Keratinocyte (primary cell): Measurements from ENCODE around the gene SLC38A3. TPM values are rescaled to one million over a fixed set of nuclear protein-coding genes. Genes with fewer than 3 reads are reported as not detected.

ENCODE experiments used
- DNase-seq: peaks from one replicate; pipeline ENCODE4 v3.0.0-alpha.2; 2011; ENCODE audit warnings: low read depth, missing footprints, low spot score
- FAIRE-seq: peaks from 2 replicates; lab custom pipeline; 2011; peaks lifted over from hg19 to GRCh38; lab: Jason Lieb, UNC
- H2AFZ ChIP-seq: 2 replicates; pipeline ENCODE4 v1.6.0; 2012; ENCODE audit warnings: low read length, control low read depth, inconsistent platforms; ENCODE audit not compliant: control insufficient read depth
- H3K27ac ChIP-seq: 2 replicates; pipeline ENCODE4 v1.5.1; 2011; ENCODE audit warnings: low read length; ENCODE audit not compliant: control insufficient read depth, insufficient read depth
- H3K27me3 ChIP-seq: 3 replicates; pipeline ENCODE4 v1.6.0; 2011; ENCODE audit warnings: low read length; ENCODE audit not compliant: control insufficient read depth, insufficient read depth; ENCODE audit errors: extremely low read depth
- H3K36me3 ChIP-seq, 2 experiments: 2 replicates in 1 of 2; 3 replicates in 1 of 2; pipeline ENCODE4 v1.5.1; 2011; ENCODE audit warnings: low read length in 2 of 2, mild to moderate bottlenecking in 1 of 2; ENCODE audit not compliant: control insufficient read depth in 2 of 2, insufficient read depth in 2 of 2; ENCODE audit errors: extremely low read depth in 1 of 2
- H3K4me1 ChIP-seq: 3 replicates; pipeline ENCODE4 v1.5.1; 2011; ENCODE audit warnings: low read length; ENCODE audit not compliant: control insufficient read depth, insufficient read depth; ENCODE audit errors: extremely low read depth
- H3K4me2 ChIP-seq: 3 replicates; pipeline ENCODE4 v1.6.0; 2011; ENCODE audit warnings: low read depth, low read length; ENCODE audit not compliant: control insufficient read depth, insufficient read depth; ENCODE audit errors: extremely low read depth
- H3K4me3 ChIP-seq, 3 experiments: fragments of 200-600 bp in 1 of 3; sonication (generic) in 1 of 3; 2 replicates in 2 of 3; 3 replicates in 1 of 3; pipeline ENCODE4 v1.5.1; 2011 to 2016; ENCODE audit warnings: low read length in 3 of 3, mild to moderate bottlenecking in 3 of 3, control low read depth in 2 of 3, inconsistent platforms in 1 of 3, low read depth in 1 of 3, mixed read lengths in 1 of 3, mixed run types in 1 of 3, moderate library complexity in 1 of 3; ENCODE audit not compliant: control insufficient read depth in 2 of 3, insufficient read depth in 2 of 3; ENCODE audit errors: extremely low read depth in 1 of 3
- H3K79me2 ChIP-seq: 2 replicates; pipeline ENCODE4 v1.6.0; 2012; ENCODE audit warnings: low read length; ENCODE audit not compliant: control insufficient read depth, insufficient read depth
- H3K9ac ChIP-seq: 3 replicates; pipeline ENCODE4 v1.6.0; 2011; ENCODE audit warnings: low read length; ENCODE audit not compliant: control insufficient read depth, insufficient read depth; ENCODE audit errors: extremely low read depth
- H3K9me1 ChIP-seq: 3 replicates; pipeline ENCODE4 v1.6.0; 2011; ENCODE audit warnings: low read length; ENCODE audit not compliant: control insufficient read depth, insufficient read depth; ENCODE audit errors: extremely low read depth
- H3K9me3 ChIP-seq: 2 replicates; pipeline ENCODE4 v1.5.1; 2012; ENCODE audit warnings: low read depth, low read length; ENCODE audit not compliant: control insufficient read depth
- H4K20me1 ChIP-seq: 3 replicates; pipeline ENCODE4 v1.6.0; 2011; ENCODE audit warnings: low read length; ENCODE audit not compliant: control insufficient read depth, insufficient read depth; ENCODE audit errors: extremely low read depth
- EZH2 ChIP-seq: IDR thresholded peaks from one replicate; pipeline ENCODE4 v1.6.1; 2012; ENCODE audit warnings: inconsistent platforms, mild to moderate bottlenecking, low read length, moderate library complexity
- dilution Hi-C: fragments of 300-500 bp; cut with MboI; formaldehyde crosslinking; loops from one replicate; pipeline ENCODE4 v1.7.0; 2020; ENCODE audit warnings: low sequenced_read_pairs; ENCODE audit not compliant: extremely low pct_ligation_motif_present
- polyA plus RNA-seq, 5 experiments: library from polyadenylated mRNA; depleted of rRNA in 3 of 5; stranded (reverse) in 3 of 5; stranded (forward) in 1 of 5; unstranded in 1 of 5; fragments of >200 nt; gene quantifications; 1 replicate in 1 of 5; 2 replicates in 3 of 5; 3 replicates in 1 of 5; pipeline versions ENCODE4 v1.2.1 to v1.2.3, GENCODE V29; 2011 to 2012; ENCODE audit warnings: missing spikeins in 2 of 5, low read depth in 1 of 5, low replicate concordance in 1 of 5
- TF ChIP-seq, protein P1 (sequence below), 3 experiments: IDR thresholded peaks in 1 of 3; conservative IDR thresholded peaks in 1 of 3; optimal IDR thresholded peaks in 1 of 3; 2 replicates in 2 of 3; 3 replicates in 1 of 3; pipeline versions ENCODE3 to v1.5.1; 2011; ENCODE audit warnings: low read length in 3 of 3, mild to moderate bottlenecking in 3 of 3, moderate library complexity in 2 of 3, control low read depth in 1 of 3, inconsistent platforms in 1 of 3; ENCODE audit not compliant: insufficient read depth in 2 of 3; ENCODE audit errors: extremely low read depth in 1 of 3

Gene SLC38A3
- polyA plus RNA-seq, 1 donor (not counting 4 experiments of a cell fraction or from before 2014, with no cell fraction given): not detected

DNA sequence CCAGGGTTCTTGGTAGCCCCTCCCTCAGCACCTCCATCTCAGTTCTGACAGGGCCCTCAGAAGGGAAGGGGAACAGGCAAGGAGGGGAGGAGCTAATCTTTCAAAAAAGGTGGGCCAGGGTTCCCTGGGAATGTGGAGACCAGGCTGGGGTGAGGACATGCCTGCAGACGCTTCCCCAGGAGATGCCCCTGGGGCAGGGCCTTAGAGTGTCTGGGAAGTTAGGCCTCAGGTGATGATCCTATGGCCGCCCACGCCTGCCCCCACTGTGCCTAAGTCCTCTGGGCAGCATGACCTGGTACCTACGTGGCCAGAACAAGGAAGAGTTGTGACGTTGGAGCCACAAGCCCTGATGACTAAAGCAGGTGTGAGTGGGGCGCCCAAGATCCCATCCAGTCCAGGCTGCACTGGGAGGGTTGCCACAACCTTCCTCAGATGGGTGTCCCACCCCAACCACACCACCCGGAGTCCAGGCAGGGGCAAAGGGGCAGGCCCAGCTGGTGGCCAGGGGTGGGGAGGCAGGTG is 60.0 kb downstream of the SLC38A3 start:
- H3K4me3 ChIP-seq: no peak overlapping the region
- TF ChIP-seq EZH2: no peak
- TF ChIP-seq, protein P1, sequence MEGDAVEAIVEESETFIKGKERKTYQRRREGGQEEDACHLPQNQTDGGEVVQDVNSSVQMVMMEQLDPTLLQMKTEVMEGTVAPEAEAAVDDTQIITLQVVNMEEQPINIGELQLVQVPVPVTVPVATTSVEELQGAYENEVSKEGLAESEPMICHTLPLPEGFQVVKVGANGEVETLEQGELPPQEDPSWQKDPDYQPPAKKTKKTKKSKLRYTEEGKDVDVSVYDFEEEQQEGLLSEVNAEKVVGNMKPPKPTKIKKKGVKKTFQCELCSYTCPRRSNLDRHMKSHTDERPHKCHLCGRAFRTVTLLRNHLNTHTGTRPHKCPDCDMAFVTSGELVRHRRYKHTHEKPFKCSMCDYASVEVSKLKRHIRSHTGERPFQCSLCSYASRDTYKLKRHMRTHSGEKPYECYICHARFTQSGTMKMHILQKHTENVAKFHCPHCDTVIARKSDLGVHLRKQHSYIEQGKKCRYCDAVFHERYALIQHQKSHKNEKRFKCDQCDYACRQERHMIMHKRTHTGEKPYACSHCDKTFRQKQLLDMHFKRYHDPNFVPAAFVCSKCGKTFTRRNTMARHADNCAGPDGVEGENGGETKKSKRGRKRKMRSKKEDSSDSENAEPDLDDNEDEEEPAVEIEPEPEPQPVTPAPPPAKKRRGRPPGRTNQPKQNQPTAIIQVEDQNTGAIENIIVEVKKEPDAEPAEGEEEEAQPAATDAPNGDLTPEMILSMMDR (optimal IDR thresholded peaks at IDR 0.05 in 1 of 3, IDR thresholded peaks at IDR 0.05 in 1 of 3, conservative IDR thresholded peaks at IDR 0.05 in 1 of 3; ENCODE audit: extremely low read depth in 1 of 3, insufficient read depth in 2 of 3, low read length in 3 of 3): no peak
- dilution Hi-C loops: no loop called here
- H3K27me3 ChIP-seq: peaks cover 3% of the 10 kb centered on the region
- no peak overlapping the region for H3K9ac ChIP-seq
- H3K4me1 ChIP-seq: peaks cover 30% of the 10 kb centered on the region
- H3K27ac ChIP-seq: no peak overlapping the region
- H3K4me2 ChIP-seq: no peak overlapping the region
- H3K79me2 ChIP-seq: no peaks in the 10 kb centered on the region
- FAIRE-seq (no peak), DNase-seq (no peak)
- peaks cover 2% of the 10 kb centered on the region for H3K9me1 ChIP-seq
- H3K9me3 ChIP-seq: no peaks in the 10 kb centered on the region
- no peak overlapping the region for H2AFZ ChIP-seq
- no peaks in the 10 kb centered on the region for H4K20me1 ChIP-seq
- H3K36me3 ChIP-seq: no peaks in the 10 kb centered on the region

DNA sequence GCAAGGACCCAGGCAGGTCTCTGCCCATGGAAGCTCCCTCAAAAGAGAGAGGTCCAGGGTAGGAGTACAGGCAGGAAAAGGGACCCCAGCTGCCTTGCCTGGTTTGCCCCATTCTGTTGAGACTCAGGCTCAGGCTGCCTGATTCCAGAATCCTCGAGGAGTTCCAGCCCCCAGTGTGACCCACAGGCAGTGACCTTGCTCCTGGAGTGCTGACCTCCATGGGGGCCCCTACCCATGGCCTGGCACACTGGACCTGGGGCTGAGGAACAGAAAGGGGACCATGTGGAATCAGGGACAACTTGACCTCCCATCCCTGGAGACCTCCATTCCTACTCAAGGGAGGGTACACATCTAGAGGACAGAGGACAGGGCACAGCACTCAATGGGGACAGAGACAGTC is 60.5 kb downstream of the SLC38A3 start:
- Histone ChIP-seq H3K4me3 (no peak overlapping the region), H3K27me3 (peaks cover 3% of the 10 kb centered on the region), H3K9me3 (no peaks in the 10 kb centered on the region), H2AFZ (no peak overlapping the region), H3K79me2 (no peaks in the 10 kb centered on the region), H3K36me3 (no peaks in the 10 kb centered on the region), H3K4me1 (peaks cover 32% of the 10 kb centered on the region), H3K9ac (no peak overlapping the region), H4K20me1 (no peaks in the 10 kb centered on the region), H3K9me1 (peaks cover 2% of the 10 kb centered on the region), H3K27ac (no peak overlapping the region), H3K4me2 (no peak overlapping the region)
- FAIRE-seq: no peak
- dilution Hi-C loops: no loop called here
- DNase-seq: no peak
- TF ChIP-seq EZH2: no peak
- TF ChIP-seq, protein P1 (optimal IDR thresholded peaks at IDR 0.05 in 1 of 3, IDR thresholded peaks at IDR 0.05 in 1 of 3, conservative IDR thresholded peaks at IDR 0.05 in 1 of 3; ENCODE audit: extremely low read depth in 1 of 3, insufficient read depth in 2 of 3, low read length in 3 of 3): no peak
